Glomerular endothelial cell (primary cell): Measurements from ENCODE around the gene ZKSCAN1. TPM values are rescaled to one million over a fixed set of nuclear protein-coding genes. Genes with fewer than 3 reads are reported as not detected.
"Not testable (repeated sequence)": the region's sequence is repeated elsewhere in the genome, so short reads cannot be mapped to it uniquely, and the experiment has no call there.

ENCODE experiments used
- DNase-seq: peaks from one replicate; pipeline ENCODE4 v3.0.0-alpha.2; 2011; ENCODE audit warnings: low read depth, low spot score; ENCODE audit errors: extremely low read depth
- total RNA-seq: library from RNA; depleted of rRNA; stranded (reverse); fragments of >200 nt; gene quantifications from 2 replicates; pipeline ENCODE4 v1.2.3, GENCODE V29; 2015

The ZKSCAN1 gene
- total RNA-seq, 1 donor from 2014 or later = 32.9 TPM

DNA sequence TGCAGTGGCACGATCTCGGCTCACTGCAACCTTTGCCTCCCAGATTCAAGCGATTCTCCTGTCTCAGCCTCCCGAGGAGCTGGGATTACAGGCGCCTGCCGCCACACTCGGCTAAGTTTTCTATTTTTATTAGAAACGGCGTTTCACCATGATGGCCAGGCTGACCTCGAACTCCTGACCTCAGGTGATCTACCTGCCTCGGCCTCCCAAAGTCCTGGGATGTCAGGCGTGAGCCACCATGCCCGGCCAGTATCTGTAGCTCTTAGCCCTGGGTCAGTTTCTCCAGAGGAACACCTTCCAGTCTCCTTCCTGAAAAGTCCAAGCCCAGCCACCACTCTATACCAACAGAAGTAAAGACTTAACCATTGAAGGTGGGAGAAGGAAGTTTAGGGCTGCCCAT lies 15.2 kb upstream of the ZKSCAN1 start:
- no peak for DNase-seq

DNA sequence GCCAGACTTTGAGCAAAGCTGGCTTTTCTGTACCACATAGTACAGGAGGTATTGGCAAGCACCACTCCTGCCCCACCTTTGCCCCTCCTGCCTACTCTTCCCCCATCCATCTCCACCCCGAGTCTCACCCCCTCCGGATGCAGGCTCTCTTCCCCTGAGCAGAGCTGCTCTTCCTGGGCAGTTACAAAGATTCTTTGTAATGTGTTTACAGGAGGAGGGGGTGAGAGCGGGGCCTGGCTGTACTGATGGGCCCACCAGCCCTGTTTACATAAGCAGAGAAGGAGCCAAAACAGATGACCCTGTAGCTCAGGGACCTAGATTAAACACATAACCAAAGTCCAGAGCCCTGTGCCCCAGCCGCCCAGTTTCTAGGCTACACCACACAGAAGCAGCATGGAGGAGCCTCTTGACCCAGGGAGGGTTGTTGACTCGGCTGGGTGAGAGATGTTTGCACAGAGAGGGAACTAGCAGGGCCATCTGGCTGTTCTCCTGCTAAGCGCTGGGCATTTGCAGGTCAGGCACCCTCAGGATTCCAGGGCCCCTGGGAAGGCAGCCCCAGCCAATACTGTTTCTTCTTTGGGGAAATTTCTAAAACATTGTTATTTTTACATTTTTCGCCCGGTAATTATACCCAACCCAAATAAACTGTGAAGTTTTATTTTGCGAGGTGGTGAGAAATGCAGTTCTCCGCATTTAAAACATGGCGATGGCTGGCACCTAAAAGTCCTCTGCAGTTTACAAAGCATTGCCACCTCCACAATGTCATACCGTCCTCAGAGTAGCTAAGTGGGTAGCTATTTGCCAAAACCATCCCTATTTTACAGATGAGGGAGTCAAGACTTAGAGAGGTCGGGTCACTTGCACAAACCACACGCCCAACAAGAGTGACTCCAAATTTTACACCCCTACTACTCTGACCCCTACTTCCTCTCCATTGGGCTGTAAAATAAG lies 11.4 kb upstream of the ZKSCAN1 start:
- DNase-seq = no peak

DNA sequence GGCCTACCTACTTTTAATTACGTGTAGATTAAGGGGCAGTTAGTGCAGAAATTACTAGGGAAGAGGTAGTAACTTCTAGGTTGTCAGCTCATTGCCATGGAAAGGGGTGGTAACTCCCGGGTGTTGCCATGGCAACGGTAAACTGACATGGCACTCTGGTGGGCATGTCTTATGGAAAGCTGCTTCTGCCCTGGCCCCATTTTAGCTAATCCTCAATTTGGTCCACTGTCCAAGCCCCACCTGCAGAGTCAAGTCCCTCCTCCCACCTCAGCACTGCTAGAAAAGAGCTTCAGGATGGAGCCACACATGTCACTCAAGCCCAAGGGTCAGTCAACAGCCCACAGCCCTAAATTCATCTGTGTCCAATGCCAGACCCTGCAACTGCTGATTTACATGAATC lies 7.5 kb upstream of the ZKSCAN1 start:
- DNase-seq = no peak

DNA sequence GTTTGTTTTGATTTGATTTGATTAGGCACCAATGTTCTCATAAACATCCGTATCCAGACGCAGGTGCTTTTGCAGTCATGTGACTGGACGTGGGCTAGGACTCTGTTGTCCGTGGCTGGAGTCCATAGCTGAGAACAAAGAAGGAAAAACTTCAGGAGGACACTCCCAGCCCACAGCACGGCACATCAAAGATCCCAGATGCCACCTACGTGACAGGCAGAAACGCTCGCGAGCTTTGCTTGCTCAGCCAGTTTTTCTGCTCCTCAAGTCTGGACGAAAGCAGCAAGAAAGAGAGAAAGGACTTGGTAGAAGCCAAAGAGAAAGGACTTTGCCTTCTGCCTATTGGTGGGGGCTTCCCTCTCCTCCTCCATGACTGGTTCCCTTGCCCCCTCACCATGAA lies 6.9 kb upstream of the ZKSCAN1 start:
- DNase-seq = no peak

DNA sequence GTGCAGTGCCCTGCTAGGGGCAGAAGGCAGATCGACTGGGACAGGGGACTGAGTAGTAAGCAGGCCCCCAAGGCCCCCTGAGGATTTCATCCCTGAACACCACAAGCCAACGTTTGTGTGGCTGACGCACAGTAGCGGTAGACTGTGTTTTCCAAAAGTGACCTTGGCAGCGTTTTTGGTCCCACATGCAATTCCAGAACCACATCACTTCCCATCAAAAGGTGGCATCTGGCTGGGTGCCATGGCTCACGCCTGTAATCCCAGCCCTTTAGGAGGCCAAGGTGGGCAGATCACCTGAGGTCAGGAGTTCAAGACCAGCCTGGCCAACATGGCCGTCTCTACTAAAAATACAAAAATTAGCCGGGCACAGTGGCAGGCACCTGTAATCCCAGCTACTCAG lies 5.4 kb upstream of the ZKSCAN1 start:
- DNase-seq = not testable (repeated sequence)

DNA sequence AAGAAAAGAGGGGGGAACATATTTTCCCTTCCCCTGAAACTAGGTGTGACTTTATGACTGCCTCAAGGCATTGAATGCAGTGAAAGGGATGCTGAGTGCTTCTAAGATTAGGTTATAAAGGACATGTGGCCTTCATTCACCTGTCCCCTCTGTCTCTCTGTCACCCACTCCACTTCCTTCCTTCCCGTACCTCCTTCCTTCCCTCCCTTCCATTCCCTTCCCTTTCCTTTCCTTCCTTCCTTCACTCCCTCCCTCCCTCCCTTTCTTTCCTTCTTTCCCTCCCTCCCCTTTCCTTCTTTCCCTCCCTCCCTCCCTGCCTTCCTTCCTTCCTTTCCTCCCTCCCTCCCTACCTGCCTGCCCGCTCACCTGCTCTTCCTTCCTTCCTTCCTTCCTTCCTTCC lies 4.5 kb upstream of the ZKSCAN1 start:
- DNase-seq = no peak

DNA sequence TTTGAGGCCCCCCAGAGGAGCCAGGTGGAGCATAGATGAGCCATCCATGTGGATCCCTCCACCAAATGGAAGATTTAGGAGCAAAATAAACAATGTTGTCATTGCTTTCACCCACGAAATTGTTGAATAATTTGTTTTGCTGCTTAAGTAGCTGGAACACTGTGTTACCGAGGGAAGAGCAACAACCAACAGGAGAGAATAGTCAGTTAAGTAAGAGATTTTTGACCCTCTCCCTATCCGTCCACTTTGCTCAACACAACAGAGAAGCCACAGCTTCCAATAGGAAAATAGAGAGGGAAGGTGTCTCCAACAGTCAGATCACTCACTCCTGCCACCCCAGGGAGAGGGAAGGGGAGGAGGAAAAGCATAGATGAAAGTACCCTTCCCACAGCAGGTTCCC lies 3.9 kb upstream of the ZKSCAN1 start:
- no peak for DNase-seq

DNA sequence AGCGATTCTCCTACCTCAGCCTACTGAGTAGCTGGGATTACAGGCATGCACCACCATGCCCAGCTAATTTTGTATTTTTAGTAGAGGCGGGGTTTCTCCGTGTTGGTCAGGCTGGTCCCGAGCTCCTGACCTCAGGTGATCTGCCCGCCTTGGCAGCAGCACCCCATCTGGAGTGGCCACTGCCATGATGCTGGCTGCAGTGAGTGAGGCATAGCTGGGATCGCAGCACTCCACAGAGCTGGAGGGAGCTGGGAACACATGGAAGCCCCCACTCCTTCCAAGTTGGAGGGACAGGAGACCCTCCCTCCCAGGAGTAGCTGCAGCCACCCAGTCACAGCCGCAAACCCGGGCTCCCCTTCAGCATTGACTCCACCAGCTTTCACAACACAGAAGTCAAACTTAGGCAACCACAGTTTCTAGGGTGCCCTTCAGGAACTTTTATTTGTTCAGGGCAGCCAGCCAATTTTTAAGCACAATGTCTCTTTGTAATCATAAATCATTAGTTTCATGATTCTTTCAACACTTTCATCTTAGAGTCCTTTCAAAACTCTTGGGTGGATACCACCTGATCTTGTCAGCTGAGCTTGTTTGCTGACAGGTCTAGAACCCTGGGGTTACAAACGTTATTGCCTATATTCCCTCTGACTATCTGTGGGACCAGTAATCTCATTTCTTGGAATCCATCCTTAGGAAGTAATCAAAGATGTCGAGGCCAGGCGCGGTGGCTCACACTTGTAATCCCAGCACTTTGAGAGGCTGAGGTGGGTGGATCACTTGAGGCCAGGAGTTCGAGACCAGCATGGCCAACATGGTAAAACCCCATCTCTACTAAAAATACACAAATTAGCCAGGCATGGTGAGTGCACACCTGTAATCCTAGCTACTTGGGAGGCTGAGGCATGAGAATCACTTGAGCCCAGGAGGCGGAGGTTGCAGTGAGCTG lies 2.7 kb upstream of the ZKSCAN1 start:
- not testable (repeated sequence) for DNase-seq

DNA sequence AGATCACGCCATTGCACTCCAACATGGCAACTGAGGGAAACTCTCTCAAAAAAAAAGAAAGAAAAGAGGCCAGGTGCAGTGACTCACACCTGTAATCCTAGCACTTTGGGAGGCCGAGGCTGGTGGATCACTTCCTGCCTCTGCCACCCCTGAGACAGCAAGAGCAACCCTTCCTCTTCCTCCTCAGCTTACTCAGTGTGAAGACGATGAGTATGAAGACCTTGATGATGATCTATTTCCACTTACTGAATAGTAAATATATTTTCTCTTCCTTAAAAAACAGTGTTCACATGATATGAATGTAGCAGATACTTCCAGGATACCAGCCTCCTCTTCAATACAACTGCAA lies 2.1 kb upstream of the ZKSCAN1 start:
- no peak for DNase-seq

DNA sequence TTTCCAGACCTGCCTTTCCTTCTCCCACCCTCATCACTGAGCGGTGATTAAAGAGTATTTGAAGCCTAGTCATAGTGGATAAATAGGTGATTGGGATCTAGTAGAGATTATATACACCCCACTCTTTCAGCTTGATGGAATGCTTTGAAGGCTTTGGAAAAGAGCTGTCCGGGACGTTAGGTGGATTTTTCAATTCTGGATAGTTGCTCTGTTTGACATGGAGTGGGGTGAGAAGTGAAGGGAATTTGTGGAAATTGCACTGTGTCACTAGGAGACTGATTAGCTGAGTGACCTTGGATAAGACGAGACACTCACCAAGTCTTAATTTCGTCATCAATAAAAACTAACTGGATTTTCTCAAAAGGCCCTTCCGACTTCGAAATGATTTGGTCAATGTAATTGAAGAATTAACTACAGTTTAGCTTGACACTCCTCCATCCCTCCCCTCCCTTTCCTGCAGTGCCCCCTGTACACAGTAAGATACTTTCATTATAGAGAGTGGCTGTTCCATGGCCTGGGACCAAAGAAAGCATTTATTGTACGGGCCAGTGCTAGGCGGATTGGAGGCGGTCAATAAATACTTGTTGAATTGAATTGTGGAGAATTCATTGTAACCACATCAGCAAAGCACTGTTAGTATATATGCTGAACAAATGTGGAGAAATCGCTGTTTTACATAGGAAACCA lies 962 bp downstream of the ZKSCAN1 start:
- DNase-seq = no peak

DNA sequence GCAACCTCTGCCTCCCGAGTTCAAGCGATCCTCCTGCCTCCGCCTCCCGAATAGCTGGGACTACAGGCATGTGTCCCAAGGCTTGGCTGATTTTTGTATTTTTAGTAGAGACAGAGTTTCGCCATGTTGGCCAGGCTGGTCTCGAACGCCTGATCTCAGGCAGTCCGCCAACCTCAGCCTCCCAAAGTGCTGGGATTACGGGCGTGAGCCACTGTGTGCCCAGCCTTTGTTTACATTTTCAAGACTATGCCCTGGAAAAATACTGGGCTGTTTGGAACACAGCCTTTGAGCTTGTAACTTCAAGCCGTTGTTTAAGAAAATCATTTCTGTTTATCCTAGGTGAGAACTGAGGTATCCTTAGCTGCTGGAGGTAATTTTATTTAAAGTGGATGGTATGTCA lies 1.9 kb downstream of the ZKSCAN1 start:
- DNase-seq = no peak

DNA sequence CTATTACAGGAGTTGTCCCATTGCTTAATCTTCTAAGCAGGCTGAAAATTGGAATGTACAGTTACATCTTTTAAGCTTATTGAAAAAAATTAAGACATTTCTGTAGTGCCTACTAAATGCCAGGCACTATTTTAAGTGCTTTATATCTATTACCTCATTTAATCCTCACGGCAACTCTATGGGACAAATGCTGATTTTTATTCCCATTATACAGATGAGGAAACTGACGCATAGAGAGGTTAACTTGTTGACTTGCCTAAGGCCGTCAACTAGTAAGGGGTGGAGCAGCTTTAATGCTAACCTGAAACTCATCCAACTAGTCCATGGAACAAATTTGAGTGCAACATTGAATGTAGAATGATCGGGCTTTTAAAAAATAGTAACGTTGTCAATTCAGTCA lies 2.5 kb downstream of the ZKSCAN1 start:
- no peak for DNase-seq

DNA sequence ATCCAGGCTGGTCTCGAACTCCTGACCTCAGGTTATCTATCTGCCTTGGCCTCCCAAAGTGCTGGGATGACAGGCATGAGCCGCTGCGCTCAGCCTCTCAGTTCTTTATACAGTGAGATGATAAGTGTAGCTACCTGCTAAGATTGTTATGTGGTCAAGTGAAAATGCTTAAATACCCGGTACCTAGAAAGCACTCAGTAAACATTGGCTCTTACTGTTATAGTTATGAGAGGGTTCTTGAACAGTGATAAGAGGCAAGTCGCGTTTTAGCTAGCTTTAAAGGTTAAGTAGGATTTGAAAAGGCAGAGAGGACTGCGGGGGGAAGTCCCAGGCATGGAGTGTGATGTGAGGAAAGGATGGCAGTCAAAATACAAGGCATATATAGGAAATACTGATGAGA lies 4.5 kb downstream of the ZKSCAN1 start:
- DNase-seq = no peak

DNA sequence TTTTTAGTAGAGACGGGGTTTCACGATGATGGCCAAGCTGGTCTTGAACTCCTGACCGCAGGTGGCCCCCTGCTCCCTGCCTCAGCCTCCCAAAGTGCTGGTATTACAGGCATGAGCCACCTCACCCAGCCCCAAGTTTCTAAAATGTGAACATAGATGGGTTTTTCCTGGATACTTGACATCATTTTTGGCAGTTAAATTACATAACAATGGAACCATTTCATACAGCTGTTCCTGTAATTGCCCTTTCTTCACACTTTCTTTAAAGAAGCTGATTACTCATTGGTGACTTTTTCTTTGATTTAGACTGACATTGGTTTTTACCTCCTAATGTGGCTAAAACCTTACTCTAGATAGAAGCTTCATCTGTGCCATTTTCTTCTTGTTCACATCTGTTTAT lies 5.9 kb downstream of the ZKSCAN1 start:
- DNase-seq = no peak

DNA sequence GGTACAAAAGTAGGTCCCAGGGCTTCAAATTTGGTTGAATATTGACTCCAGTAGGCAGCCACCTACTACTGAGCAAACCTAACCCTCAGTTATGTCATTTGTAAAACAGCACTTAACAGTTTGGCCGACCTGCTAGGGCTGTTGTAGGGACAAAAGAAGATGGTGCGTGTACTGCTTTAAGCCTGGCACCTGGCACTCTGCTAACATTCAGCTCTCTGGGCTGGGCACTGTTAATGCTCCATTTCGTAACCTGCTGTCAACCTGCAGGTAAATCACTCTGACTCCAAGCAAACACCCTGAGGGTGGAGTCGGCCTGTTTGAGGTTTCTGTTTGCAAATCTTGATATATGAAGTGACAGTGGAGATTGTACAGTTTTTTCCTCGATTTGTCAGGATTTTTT lies 7.2 kb downstream of the ZKSCAN1 start:
- no peak for DNase-seq

DNA sequence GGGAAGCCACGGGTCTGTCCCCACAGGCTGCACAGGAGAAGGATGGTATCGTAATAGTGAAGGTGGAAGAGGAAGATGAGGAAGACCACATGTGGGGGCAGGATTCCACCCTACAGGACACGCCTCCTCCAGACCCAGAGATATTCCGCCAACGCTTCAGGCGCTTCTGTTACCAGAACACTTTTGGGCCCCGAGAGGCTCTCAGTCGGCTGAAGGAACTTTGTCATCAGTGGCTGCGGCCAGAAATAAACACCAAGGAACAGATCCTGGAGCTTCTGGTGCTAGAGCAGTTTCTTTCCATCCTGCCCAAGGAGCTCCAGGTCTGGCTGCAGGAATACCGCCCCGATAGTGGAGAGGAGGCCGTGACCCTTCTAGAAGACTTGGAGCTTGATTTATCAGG lies 8.1 kb downstream of the ZKSCAN1 start:
- no peak for DNase-seq

DNA sequence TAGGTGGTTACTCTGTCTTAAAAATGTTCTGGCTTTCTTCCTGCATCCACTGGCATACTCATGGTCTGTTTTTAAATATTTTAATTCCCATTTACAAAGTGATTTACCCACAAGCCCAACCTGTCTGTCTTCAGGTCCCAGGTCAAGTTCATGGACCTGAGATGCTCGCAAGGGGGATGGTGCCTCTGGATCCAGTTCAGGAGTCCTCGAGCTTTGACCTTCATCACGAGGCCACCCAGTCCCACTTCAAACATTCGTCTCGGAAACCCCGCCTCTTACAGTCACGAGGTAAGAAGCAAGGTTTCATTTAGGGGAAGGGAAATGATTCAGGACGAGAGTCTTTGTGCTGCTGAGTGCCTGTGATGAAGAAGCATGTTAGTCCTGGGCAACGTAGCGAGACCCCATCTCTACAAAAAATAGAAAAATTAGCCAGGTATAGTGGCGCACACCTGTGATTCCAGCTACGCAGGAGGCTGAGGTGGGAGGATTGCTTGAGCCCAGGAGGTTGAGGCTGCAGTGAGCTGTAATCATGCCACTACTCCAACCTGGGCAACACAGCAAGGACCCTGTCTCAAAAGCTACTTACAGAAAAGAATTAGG lies 8.7 kb downstream of the ZKSCAN1 start:
- no peak for DNase-seq

DNA sequence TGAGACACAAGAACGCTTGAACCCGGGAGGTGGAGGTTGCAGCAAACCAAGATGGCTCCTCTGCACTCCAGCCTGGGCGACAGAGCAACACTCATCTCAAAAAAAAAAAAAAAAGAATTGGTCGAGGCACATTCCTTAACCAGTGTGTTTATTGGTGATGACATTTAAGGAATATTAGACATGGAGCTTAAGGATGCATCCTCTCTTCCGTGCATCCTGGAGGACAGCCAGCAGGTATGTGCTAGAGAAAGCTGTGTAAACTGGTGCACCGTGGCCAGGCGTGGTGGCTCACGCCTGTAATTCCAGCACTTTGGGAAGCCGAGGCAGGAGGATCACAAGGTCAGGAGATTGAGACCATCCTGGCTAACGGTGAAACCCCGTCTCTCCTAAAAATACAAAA lies 11.8 kb downstream of the ZKSCAN1 start:
- DNase-seq = no peak

DNA sequence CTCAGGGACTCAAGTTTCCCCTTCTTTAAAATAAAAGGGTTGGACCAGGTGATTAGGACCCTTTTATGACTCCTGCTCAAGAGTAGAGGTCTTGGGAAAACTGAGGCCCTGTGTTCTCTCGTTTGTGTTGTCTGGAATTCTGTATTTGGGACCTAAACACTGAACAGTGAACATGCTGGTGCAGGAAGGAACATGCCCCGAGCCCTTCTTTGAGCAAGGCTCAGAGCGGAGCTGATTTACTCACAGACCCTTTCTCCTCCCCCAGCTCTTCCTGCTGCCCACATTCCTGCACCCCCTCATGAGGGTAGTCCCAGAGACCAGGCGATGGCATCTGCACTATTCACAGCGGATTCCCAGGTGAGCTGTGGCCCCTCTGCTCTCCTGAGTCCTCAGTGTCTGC lies 14.2 kb downstream of the ZKSCAN1 start:
- DNase-seq = no peak

DNA sequence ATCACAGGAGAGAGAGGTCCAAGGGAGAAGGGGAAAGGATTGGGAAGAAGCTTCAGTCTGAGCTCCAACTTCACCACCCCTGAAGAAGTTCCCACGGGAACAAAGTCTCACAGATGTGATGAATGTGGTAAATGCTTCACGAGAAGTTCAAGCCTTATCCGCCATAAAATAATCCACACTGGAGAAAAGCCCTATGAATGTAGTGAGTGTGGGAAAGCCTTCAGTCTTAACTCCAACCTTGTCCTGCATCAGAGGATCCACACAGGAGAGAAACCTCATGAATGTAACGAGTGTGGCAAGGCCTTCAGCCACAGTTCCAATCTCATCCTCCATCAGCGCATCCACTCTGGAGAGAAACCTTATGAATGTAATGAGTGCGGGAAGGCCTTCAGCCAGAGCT lies 18.1 kb downstream of the ZKSCAN1 start:
- no peak for DNase-seq
